ENCODE results near the gene AKT1S1.

Gene AKT1S1

DNA sequence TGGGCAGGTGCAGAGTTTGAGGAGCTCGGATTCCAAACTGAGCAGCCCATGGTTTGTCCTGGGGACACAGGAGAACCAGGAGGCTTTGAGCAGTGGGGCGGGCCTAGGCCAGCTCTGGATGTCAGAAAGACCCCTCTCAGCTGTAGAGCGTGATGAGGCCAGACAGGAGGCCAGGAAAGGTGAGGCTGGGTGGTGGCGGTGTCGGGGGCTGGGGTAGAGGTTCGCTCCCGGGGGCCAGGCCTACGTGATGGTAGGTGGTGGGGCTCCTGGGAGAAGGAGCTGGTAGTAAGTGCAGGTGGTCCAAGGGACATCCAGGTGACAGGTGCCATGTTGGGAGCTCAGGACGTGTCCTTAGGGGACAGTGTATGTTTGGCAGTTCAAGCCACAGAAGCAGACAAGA lies 39.7 kb downstream of the AKT1S1 start:
- Histone ChIP-seq H3K36me3 (ENCODE audit: control insufficient read depth in 1 of 2, insufficient read depth in 2 of 2, low read length in 2 of 2) (peaks cover 31 to 71% of the 10 kb centered on the region in 2 donors), H3K4me1 (ENCODE audit: control insufficient read depth in 1 of 2, insufficient read depth in 2 of 2, low read length in 2 of 2) (no peaks in the 10 kb centered on the region), H3K27ac (ENCODE audit: low read length) (no peak overlapping the region), H3K9me3 (ENCODE audit: control insufficient read depth in 1 of 2, low read length in 2 of 2) (no peaks in the 10 kb centered on the region), H3K4me3 (ENCODE audit: low read depth in 1 of 2, low read length in 2 of 2) (no peak overlapping the region), H3K27me3 (ENCODE audit: low read depth, low read length) (no peaks in the 10 kb centered on the region)

DNA sequence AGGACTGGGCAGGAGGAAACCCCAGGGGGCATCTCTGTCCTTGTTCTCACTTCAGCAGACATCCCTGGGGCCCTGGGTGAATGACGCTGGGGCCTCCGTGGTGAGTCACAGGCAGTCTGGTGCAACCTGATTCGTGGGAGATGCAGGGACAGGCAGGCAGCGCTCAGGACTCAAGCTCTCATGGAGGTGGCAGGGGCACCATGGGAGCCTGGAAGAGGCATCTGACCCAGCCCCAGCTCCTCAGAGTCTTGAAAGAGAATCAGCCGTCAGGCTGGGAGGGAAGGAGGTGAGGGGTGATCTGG lies 40.2 kb downstream of the AKT1S1 start:
- Histone ChIP-seq H3K36me3 (ENCODE audit: control insufficient read depth in 1 of 2, insufficient read depth in 2 of 2, low read length in 2 of 2) (peaks cover 35 to 75% of the 10 kb centered on the region in 2 donors), H3K27me3 (ENCODE audit: low read depth, low read length) (no peaks in the 10 kb centered on the region), H3K27ac (ENCODE audit: low read length) (no peak overlapping the region), H3K9me3 (ENCODE audit: control insufficient read depth in 1 of 2, low read length in 2 of 2) (no peaks in the 10 kb centered on the region), H3K4me1 (ENCODE audit: control insufficient read depth in 1 of 2, insufficient read depth in 2 of 2, low read length in 2 of 2) (no peaks in the 10 kb centered on the region), H3K4me3 (ENCODE audit: low read depth in 1 of 2, low read length in 2 of 2) (no peak overlapping the region)

DNA sequence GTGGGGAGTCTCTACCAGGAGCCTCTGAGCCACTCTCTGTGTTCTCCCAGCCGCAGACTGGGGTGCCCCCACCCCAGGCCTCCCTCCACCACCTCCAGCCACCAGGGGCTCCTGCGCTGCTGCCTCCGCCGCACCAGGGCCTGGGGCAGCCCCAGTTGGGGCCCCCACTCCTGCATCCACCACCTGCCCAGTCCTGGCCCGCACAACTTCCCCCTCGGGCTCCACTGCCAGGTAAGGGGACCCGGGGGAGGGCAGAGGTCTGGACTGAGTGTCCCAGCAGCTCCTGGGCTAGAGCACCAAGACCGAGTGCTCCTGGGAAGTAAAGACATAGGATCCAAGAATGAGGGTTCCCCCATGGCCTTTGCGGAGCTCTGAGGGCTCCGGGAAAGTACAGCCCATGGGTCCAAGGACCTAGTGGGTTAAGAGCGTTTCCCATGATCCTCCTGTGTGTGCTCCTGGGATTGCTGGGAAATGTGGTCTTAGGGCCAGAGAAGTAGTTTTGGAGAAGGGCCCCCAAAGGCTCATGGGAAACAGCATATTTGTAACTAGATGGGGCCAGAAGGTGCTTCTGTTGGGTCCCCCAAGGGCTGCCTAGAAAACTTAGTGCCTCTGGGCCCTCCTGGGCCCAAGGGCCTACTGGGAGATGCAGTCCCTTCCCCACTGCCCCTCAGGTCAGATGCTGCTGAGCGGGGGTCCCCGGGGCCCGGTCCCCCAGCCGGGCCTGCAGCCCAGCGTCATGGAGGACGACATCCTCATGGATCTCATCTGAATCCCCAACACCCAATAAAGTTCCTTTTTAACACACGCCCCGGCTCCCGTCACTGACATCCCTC lies 40.8 kb downstream of the AKT1S1 start:
- Histone ChIP-seq H3K36me3 (ENCODE audit: control insufficient read depth in 1 of 2, insufficient read depth in 2 of 2, low read length in 2 of 2) (peaks cover 35 to 81% of the 10 kb centered on the region in 2 donors), H3K4me3 (ENCODE audit: low read depth in 1 of 2, low read length in 2 of 2) (no peak overlapping the region), H3K27ac (ENCODE audit: low read length) (no peak overlapping the region), H3K4me1 (ENCODE audit: control insufficient read depth in 1 of 2, insufficient read depth in 2 of 2, low read length in 2 of 2) (no peaks in the 10 kb centered on the region), H3K27me3 (ENCODE audit: low read depth, low read length) (no peaks in the 10 kb centered on the region), H3K9me3 (ENCODE audit: control insufficient read depth in 1 of 2, low read length in 2 of 2) (no peaks in the 10 kb centered on the region)

DNA sequence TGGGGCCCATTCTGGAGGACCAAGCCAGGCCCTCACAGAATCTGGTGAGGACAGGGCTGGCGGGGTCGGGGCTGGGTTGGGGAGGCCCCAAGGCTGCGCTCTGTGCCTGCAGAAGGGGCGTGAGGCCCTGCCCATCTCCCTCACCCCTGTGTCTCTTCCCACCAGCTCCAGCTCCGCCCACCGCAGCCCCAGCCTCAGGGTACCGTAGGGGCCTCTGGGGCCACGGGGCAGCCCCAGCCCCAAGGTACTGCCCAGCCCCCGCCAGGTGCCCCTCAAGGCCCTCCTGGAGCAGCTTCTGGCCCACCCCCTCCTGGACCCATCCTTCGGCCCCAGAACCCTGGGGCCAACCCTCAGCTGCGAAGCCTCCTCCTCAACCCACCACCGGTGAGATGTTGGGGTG lies 41.6 kb downstream of the AKT1S1 start:
- Histone ChIP-seq H3K27me3 (ENCODE audit: low read depth, low read length) (no peaks in the 10 kb centered on the region), H3K36me3 (ENCODE audit: control insufficient read depth in 1 of 2, insufficient read depth in 2 of 2, low read length in 2 of 2) (peaks cover 35 to 89% of the 10 kb centered on the region in 2 donors), H3K27ac (ENCODE audit: low read length) (no peak overlapping the region), H3K9me3 (ENCODE audit: control insufficient read depth in 1 of 2, low read length in 2 of 2) (no peaks in the 10 kb centered on the region), H3K4me3 (ENCODE audit: low read depth in 1 of 2, low read length in 2 of 2) (no peak overlapping the region), H3K4me1 (ENCODE audit: control insufficient read depth in 1 of 2, insufficient read depth in 2 of 2, low read length in 2 of 2) (no peaks in the 10 kb centered on the region)

DNA sequence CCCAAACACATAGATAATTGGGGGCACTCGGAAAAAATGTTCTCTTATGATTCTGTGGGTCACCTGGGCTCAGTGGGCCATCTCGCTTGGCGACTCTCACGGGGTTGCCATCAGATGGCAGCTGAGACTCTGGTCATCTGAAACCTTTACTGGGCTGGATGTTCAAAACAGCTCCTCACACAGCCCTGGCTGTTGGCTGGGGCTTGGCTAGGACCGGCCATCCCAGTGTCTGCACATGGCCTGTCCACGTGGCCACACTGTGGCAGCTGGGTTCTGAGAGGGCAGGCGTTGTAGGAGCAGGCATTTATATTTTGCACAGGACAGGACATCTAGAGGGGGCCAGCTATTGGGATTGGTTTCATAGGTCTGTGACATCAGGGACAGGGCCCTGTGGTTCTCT lies 43.6 kb downstream of the AKT1S1 start:
- Histone ChIP-seq H3K27me3 (ENCODE audit: low read depth, low read length) (no peaks in the 10 kb centered on the region), H3K27ac (ENCODE audit: low read length) (no peak overlapping the region), H3K36me3 (ENCODE audit: control insufficient read depth in 1 of 2, insufficient read depth in 2 of 2, low read length in 2 of 2) (peaks cover 26 to 97% of the 10 kb centered on the region in 2 donors), H3K4me3 (ENCODE audit: low read depth in 1 of 2, low read length in 2 of 2) (no peak overlapping the region), H3K4me1 (ENCODE audit: control insufficient read depth in 1 of 2, insufficient read depth in 2 of 2, low read length in 2 of 2) (no peaks in the 10 kb centered on the region), H3K9me3 (ENCODE audit: control insufficient read depth in 1 of 2, low read length in 2 of 2) (no peaks in the 10 kb centered on the region)

DNA sequence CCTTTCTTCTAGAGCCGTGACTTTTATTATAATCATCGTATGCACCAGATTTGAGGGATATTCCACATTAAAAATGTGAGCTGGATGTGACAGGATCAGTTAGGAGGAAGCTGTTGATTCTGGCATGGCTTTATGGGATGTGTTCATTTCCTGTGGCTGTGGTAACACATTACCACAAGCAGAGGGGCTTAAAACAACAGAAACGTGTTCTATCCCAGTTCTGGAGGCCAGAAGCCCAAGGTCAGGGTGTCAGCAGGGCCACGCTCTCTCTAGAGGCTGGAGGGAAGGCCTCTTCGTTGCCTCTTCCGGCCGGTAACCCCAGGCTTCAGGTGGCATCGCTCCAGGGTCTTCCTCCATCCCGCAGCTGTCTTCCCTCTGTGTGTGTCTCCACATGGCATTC lies 44.6 kb downstream of the AKT1S1 start:
- Histone ChIP-seq H3K4me3 (ENCODE audit: low read depth in 1 of 2, low read length in 2 of 2) (no peak overlapping the region), H3K9me3 (ENCODE audit: control insufficient read depth in 1 of 2, low read length in 2 of 2) (no peaks in the 10 kb centered on the region), H3K4me1 (ENCODE audit: control insufficient read depth in 1 of 2, insufficient read depth in 2 of 2, low read length in 2 of 2) (no peaks in the 10 kb centered on the region), H3K36me3 (ENCODE audit: control insufficient read depth in 1 of 2, insufficient read depth in 2 of 2, low read length in 2 of 2) (peaks cover 26 to 93% of the 10 kb centered on the region in 2 donors), H3K27me3 (ENCODE audit: low read depth, low read length) (no peaks in the 10 kb centered on the region), H3K27ac (ENCODE audit: low read length) (no peak overlapping the region)

DNA sequence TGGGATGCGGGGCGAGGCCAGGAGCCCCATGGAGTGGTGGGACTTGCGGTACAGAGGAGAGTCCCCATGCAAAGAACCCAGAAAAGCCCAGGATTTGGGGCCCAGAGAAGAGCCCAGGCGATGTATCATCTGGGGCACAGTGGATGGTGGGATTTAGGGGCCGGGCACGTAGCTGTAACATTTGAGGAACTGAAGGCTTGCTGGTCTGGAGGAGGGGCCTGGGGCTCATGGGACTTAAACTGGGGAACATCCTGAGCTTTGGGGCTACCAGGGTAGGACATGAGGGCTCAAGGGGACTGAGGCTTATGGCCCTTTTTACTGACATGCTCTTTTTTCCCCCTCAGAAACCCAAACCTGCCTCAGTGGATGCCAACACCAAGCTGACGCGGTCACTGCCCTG lies 45.6 kb downstream of the AKT1S1 start:
- Histone ChIP-seq H3K4me1 (ENCODE audit: control insufficient read depth in 1 of 2, insufficient read depth in 2 of 2, low read length in 2 of 2) (no peaks in the 10 kb centered on the region), H3K27ac (ENCODE audit: low read length) (no peak overlapping the region), H3K4me3 (ENCODE audit: low read depth in 1 of 2, low read length in 2 of 2) (no peak overlapping the region), H3K36me3 (ENCODE audit: control insufficient read depth in 1 of 2, insufficient read depth in 2 of 2, low read length in 2 of 2) (peaks cover 34 to 83% of the 10 kb centered on the region in 2 donors), H3K27me3 (ENCODE audit: low read depth, low read length) (no peaks in the 10 kb centered on the region), H3K9me3 (ENCODE audit: control insufficient read depth in 1 of 2, low read length in 2 of 2) (no peaks in the 10 kb centered on the region)

DNA sequence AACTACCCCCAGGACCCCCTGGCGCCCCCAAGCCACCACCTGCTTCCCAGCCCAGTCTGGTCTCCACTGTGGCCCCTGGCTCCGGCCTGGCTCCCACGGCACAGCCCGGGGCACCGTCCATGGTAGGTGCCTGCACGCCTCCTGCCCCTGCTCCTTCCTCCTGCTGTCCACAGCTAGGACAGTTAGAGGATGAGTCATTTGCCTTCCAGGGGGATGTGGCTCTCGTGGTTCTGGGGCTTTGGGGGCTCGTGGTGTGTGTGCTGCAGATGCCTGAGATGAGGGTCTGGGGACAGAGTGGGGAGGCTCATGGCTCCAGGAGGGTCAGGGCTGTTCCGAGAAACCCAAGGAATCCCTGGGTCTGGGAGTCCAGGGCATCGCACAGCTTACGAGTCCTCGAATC lies 46.4 kb downstream of the AKT1S1 start:
- no peak overlapping the region for H3K4me3 ChIP-seq (ENCODE audit: low read depth in 1 of 2, low read length in 2 of 2)
- H3K27me3 ChIP-seq (ENCODE audit: low read depth, low read length): no peaks in the 10 kb centered on the region
- H3K27ac ChIP-seq (ENCODE audit: low read length): no peak overlapping the region
- peaks cover 34 to 75% of the 10 kb centered on the region in 2 donors for H3K36me3 ChIP-seq (ENCODE audit: control insufficient read depth in 1 of 2, insufficient read depth in 2 of 2, low read length in 2 of 2)
- no peaks in the 10 kb centered on the region for H3K4me1 ChIP-seq (ENCODE audit: control insufficient read depth in 1 of 2, insufficient read depth in 2 of 2, low read length in 2 of 2)
- no peaks in the 10 kb centered on the region for H3K9me3 ChIP-seq (ENCODE audit: control insufficient read depth in 1 of 2, low read length in 2 of 2)

DNA sequence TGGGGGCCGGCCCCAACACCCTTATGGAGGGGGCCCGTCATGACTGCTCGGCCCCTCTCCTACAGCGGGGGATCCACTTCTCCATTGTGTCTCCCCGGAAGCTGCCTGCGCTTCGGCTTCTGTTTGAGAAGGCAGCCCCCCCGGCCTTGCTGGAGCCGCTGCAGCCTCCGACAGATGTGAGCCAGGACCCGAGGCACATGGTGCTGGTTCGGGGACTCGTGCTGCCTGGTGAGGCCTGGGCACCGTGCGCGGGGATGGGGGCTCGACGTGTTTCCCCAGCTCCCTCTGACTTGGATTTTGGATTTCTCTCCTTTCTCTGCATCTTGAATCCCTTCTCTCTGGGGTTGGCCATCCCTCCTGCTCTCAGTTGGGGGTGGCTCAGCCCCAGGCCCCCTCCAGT lies 47.4 kb downstream of the AKT1S1 start:
- Histone ChIP-seq H3K4me3 (ENCODE audit: low read depth in 1 of 2, low read length in 2 of 2) (no peak overlapping the region), H3K4me1 (ENCODE audit: control insufficient read depth in 1 of 2, insufficient read depth in 2 of 2, low read length in 2 of 2) (no peaks in the 10 kb centered on the region), H3K27me3 (ENCODE audit: low read depth, low read length) (no peaks in the 10 kb centered on the region), H3K9me3 (ENCODE audit: control insufficient read depth in 1 of 2, low read length in 2 of 2) (no peaks in the 10 kb centered on the region), H3K36me3 (ENCODE audit: control insufficient read depth in 1 of 2, insufficient read depth in 2 of 2, low read length in 2 of 2) (peaks cover 30 to 64% of the 10 kb centered on the region in 2 donors), H3K27ac (ENCODE audit: low read length) (no peak overlapping the region)

DNA sequence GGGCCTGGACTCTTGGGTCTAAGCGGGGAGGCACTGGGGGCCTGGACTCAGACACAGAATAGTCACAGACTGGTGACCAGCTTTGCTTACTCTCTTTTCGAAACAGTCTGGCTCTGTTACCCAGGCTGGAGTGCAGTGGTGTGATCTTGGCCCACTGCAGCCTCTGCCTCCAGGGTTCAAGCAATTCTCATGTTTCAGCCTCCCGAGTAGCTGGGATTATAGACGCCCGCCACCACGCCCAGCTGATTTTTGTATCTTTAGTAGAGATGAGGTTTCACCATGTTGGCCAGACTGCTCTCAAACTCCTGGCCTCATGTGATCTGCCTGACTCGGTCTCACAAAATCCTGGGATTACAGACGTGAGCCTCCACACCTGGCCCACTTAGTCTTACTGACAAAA lies 48.0 kb downstream of the AKT1S1 start:
- no peak overlapping the region for H3K27ac ChIP-seq (ENCODE audit: low read length)
- no peaks in the 10 kb centered on the region for H3K4me1 ChIP-seq (ENCODE audit: control insufficient read depth in 1 of 2, insufficient read depth in 2 of 2, low read length in 2 of 2)
- no peak overlapping the region for H3K4me3 ChIP-seq (ENCODE audit: low read depth in 1 of 2, low read length in 2 of 2)
- no peaks in the 10 kb centered on the region for H3K9me3 ChIP-seq (ENCODE audit: control insufficient read depth in 1 of 2, low read length in 2 of 2)
- no peaks in the 10 kb centered on the region for H3K27me3 ChIP-seq (ENCODE audit: low read depth, low read length)
- H3K36me3 ChIP-seq (ENCODE audit: control insufficient read depth in 1 of 2, insufficient read depth in 2 of 2, low read length in 2 of 2): peaks cover 30 to 60% of the 10 kb centered on the region in 2 donors

DNA sequence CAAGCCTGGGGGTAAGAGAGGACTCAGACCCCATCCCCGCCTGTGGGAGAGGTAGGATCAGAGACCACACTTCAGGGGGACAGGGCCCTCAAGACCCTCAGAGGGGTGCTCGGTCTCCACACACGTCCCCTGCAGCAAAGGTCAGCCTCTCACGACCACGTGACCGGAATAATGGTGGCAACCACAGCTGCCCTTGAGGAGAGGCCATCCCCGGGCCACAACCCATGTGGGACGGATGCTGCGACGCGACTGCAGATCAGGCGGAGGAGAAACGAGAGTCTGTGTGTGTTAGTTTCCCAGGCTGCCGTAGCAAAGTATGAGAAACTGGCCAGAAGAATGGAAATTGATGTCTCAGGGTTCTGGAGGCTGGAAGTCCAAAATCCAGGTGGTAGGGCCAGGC lies 50.1 kb downstream of the AKT1S1 start:
- H3K27me3 ChIP-seq (ENCODE audit: low read depth, low read length): no peaks in the 10 kb centered on the region
- H3K4me3 ChIP-seq (ENCODE audit: low read depth in 1 of 2, low read length in 2 of 2): no peak overlapping the region
- H3K27ac ChIP-seq (ENCODE audit: low read length): no peak overlapping the region
- H3K36me3 ChIP-seq (ENCODE audit: control insufficient read depth in 1 of 2, insufficient read depth in 2 of 2, low read length in 2 of 2): peaks cover 21 to 53% of the 10 kb centered on the region in 2 donors
- H3K4me1 ChIP-seq (ENCODE audit: control insufficient read depth in 1 of 2, insufficient read depth in 2 of 2, low read length in 2 of 2): no peaks in the 10 kb centered on the region
- no peaks in the 10 kb centered on the region for H3K9me3 ChIP-seq (ENCODE audit: control insufficient read depth in 1 of 2, low read length in 2 of 2)

DNA sequence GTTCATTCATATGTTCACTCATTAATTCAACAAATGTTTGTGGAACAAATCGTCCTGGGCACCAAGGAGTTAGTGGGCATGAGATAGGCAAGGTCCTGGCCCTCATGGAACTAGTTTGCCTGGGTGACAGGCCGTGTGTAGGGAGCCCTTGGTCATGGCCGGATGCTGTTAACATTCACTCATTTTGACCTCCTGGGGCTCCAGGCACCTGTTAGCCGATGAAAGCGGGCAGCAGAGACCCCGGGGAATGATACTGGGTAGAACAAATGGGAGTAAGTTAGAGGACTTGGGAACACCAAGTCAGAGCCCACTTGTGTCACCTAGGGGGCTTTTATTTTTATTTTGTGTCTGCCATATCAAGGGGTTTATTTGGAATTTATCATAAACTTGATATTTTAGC lies 52.5 kb downstream of the AKT1S1 start:
- Histone ChIP-seq H3K36me3 (ENCODE audit: control insufficient read depth in 1 of 2, insufficient read depth in 2 of 2, low read length in 2 of 2) (peaks cover 25 to 34% of the 10 kb centered on the region in 2 donors), H3K4me3 (ENCODE audit: low read depth in 1 of 2, low read length in 2 of 2) (no peak overlapping the region), H3K9me3 (ENCODE audit: control insufficient read depth in 1 of 2, low read length in 2 of 2) (no peaks in the 10 kb centered on the region), H3K27ac (ENCODE audit: low read length) (no peak overlapping the region), H3K4me1 (ENCODE audit: control insufficient read depth in 1 of 2, insufficient read depth in 2 of 2, low read length in 2 of 2) (peaks cover 0 to under 1% of the 10 kb centered on the region in 2 donors), H3K27me3 (ENCODE audit: low read depth, low read length) (no peaks in the 10 kb centered on the region)

All from muscle layer of duodenum (tissue), 2 donors.